ENCODE data around the gene MYO9A. TPM values are rescaled to one million over a fixed set of nuclear protein-coding genes. Genes with fewer than 3 reads are reported as not detected.

The MYO9A gene
- total RNA-seq, 1 experiment from 2014 or later = 30.1 TPM

- Histone ChIP-seq H3K36me3 (ENCODE audit: insufficient read depth, low read length, poor library complexity, severe bottlenecking) (no peaks in the 10 kb centered on the region), H3K27me3 (replicated peaks; ENCODE audit: insufficient read depth, low read depth, low read length, poor library complexity) (no peaks in the 10 kb centered on the region), H3K4me3 (ENCODE audit: low read depth, low read length, poor library complexity, severe bottlenecking) (no peak overlapping the region), H3K4me1 (ENCODE audit: insufficient read depth, low read length, poor library complexity, severe bottlenecking) (no peaks in the 10 kb centered on the region), H3K9me3 (ENCODE audit: low read depth, low read length, poor library complexity, severe bottlenecking) (no peaks in the 10 kb centered on the region), H3K27ac (ENCODE audit: low read depth, low read length, poor library complexity, severe bottlenecking) (no peak overlapping the region)
- intact Hi-C loops (cut with micrococcal nuclease; ENCODE audit: unreplicated experiment) = no loop called here
- no peak for DNase-seq (ENCODE audit: low spot score)
- ChIA-PET POLR2A (ENCODE audit: low non-redundant PET) (no interaction called here), CTCF (no interaction called here)
- BruUV-seq (replicated peaks) = no TSS peak
- TF ChIP-seq EZH2 (IDR thresholded peaks at IDR 0.05; ENCODE audit: borderline replicate concordance, low read depth, low read length, poor library complexity, severe bottlenecking) (no peak), CTCF (conservative IDR thresholded peaks at IDR 0.05; ENCODE audit: low read depth, low read length) (no peak)
Observed at GRCh38 chr15:72050700-72051099, 67.2 kb downstream of the MYO9A start.

GRCh38 chr15:72047020-72047419, 70.9 kb downstream of the MYO9A start:
- TF ChIP-seq CTCF (conservative IDR thresholded peaks at IDR 0.05; ENCODE audit: low read depth, low read length) (no peak), EZH2 (IDR thresholded peaks at IDR 0.05; ENCODE audit: borderline replicate concordance, low read depth, low read length, poor library complexity, severe bottlenecking) (no peak)
- intact Hi-C loops (cut with micrococcal nuclease; ENCODE audit: unreplicated experiment) = no loop called here
- no TSS peak for BruUV-seq (replicated peaks)
- Histone ChIP-seq H3K9me3 (ENCODE audit: low read depth, low read length, poor library complexity, severe bottlenecking) (no peaks in the 10 kb centered on the region), H3K4me1 (ENCODE audit: insufficient read depth, low read length, poor library complexity, severe bottlenecking) (no peaks in the 10 kb centered on the region), H3K27ac (ENCODE audit: low read depth, low read length, poor library complexity, severe bottlenecking) (no peak overlapping the region), H3K36me3 (ENCODE audit: insufficient read depth, low read length, poor library complexity, severe bottlenecking) (no peaks in the 10 kb centered on the region), H3K4me3 (ENCODE audit: low read depth, low read length, poor library complexity, severe bottlenecking) (no peak overlapping the region), H3K27me3 (replicated peaks; ENCODE audit: insufficient read depth, low read depth, low read length, poor library complexity) (no peaks in the 10 kb centered on the region)
- ChIA-PET CTCF (no interaction called here), POLR2A (ENCODE audit: low non-redundant PET) (no interaction called here)
- no peak for DNase-seq (ENCODE audit: low spot score)

DNA sequence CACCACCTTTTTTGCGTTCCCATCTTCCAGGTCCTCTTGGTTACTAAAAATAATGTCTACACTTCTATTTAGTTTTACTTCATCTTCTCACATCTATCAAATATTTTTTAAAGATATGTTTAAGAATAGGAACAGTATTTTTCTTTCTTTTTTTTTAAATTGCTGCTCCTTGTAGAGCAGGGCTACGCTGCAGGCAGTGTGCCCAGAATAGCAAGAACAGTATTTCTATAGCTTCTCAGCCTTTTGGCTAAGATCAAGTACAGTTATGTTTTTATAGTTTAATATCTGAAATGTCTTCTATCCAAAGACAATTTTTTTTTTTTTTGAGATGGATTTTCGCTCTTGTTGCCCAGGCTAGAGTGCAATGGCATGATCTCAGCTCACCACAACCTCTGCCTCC, 73.0 kb downstream of the MYO9A start:
- POLR2A ChIA-PET (ENCODE audit: low non-redundant PET) = no interaction called here
- intact Hi-C loops (cut with micrococcal nuclease; ENCODE audit: unreplicated experiment) = no loop called here
- BruUV-seq (replicated peaks) = no TSS peak

More for the DNA sequence above, 73.0 kb downstream of the MYO9A start:
- no peaks in the 10 kb centered on the region for H3K36me3 ChIP-seq (ENCODE audit: insufficient read depth, low read length, poor library complexity, severe bottlenecking)
- no peak overlapping the region for H3K4me3 ChIP-seq (ENCODE audit: low read depth, low read length, poor library complexity, severe bottlenecking)
- no peaks in the 10 kb centered on the region for H3K9me3 ChIP-seq (ENCODE audit: low read depth, low read length, poor library complexity, severe bottlenecking)
- no peak overlapping the region for H3K27ac ChIP-seq (ENCODE audit: low read depth, low read length, poor library complexity, severe bottlenecking)
- no peaks in the 10 kb centered on the region for H3K27me3 ChIP-seq (replicated peaks; ENCODE audit: insufficient read depth, low read depth, low read length, poor library complexity)
- no peaks in the 10 kb centered on the region for H3K4me1 ChIP-seq (ENCODE audit: insufficient read depth, low read length, poor library complexity, severe bottlenecking)
- no peak for DNase-seq (ENCODE audit: low spot score)
- CTCF ChIA-PET = no interaction called here
- TF ChIP-seq CTCF (conservative IDR thresholded peaks at IDR 0.05; ENCODE audit: low read depth, low read length) = no peak
- TF ChIP-seq EZH2 (IDR thresholded peaks at IDR 0.05; ENCODE audit: borderline replicate concordance, low read depth, low read length, poor library complexity, severe bottlenecking) = no peak
